ELF-1 (cell line): ENCODE results near the gene PTPRJ.
"Not testable (repeated sequence)": the region's sequence is repeated elsewhere in the genome, so short reads cannot be mapped to it uniquely, and the experiment has no call there.

ENCODE experiments used
- DNase-seq: peaks from one replicate; pipeline ENCODE4 v3.0.0-alpha.2; 2016; ENCODE audit warnings: low read depth, low spot score

Gene PTPRJ

GRCh38 chr11:48111891-48112290 lies 131.5 kb downstream of the PTPRJ start:
- DNase-seq, result no peak

GRCh38 chr11:48114740-48115139 lies 134.4 kb downstream of the PTPRJ start:
- no peak for DNase-seq

DNA sequence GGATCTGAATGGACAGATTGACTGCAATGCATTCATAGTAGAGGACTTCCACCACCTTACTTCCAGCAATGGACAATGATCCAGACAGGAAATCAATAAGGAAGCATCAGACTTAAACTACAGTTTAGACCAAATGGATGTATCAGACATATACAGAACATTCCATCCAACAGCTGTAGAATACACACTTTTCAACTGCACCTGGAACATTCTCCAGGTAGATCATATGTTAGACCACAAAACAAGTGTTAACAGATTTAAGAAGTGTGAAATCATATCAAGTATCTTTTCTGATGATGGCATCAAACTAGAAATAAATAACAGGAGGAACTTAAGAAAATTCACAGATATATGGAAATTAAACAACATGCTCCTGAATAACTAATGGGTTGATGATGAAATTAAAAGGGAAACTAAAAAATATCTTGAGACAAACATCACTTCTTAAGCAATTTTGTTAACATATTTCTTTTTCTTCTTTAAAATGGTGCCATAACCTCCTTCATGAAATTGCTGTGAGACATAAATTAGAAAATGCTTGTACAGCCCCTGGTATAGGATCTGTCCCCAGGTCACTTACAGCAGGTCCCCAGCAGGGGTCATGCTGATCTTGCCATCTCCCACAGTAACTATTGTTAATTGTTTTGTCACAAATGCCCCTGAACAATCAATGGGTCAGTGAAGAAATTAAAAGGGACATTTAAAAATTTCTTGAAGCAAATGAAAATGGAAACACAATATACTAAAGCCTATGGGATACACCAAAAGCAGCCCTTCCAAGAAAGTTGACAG lies 136.3 kb downstream of the PTPRJ start:
- DNase-seq, result no peak

DNA sequence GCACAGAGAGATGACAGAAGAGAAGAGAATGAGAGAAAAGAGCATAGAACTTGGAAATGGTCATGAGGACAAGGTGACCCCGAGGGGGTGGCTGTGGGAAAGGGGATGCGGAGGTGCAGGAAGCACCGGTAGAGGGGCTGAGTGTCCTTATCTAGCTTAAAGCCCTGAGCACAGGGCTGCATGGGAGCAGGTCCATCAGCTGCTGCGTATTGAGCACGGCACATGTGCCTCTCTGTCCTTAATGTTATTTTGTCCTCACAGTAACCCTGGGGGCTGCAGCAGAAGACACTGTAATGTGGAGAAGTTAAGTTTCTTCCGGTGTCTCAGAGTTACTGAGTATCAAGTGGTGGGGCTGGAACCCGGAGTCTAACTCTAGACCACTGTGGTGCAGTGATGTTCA lies 141.9 kb downstream of the PTPRJ start:
- DNase-seq, result no peak

DNA sequence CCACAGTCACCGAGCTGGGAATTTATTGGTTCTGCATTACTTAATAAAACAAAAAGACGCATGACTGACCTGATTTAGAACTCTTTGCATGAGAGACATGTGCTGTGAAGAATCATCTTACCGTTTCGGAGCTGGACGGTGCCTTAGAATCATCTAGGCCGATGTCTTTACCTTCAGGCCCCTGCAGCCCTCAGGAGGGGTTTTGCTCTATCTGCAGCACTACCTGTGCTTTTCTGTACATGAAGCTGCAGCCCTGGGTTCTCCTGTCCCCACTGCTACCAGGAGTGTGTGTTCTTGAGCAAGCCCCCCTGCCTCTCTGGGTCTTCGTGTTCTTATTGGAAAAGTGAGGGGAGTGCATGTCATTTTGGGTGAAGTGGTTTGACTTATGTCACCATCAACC lies 142.3 kb downstream of the PTPRJ start:
- DNase-seq, result no peak

GRCh38 chr11:48123254-48123875 lies 143.0 kb downstream of the PTPRJ start:
- no peak for DNase-seq

DNA sequence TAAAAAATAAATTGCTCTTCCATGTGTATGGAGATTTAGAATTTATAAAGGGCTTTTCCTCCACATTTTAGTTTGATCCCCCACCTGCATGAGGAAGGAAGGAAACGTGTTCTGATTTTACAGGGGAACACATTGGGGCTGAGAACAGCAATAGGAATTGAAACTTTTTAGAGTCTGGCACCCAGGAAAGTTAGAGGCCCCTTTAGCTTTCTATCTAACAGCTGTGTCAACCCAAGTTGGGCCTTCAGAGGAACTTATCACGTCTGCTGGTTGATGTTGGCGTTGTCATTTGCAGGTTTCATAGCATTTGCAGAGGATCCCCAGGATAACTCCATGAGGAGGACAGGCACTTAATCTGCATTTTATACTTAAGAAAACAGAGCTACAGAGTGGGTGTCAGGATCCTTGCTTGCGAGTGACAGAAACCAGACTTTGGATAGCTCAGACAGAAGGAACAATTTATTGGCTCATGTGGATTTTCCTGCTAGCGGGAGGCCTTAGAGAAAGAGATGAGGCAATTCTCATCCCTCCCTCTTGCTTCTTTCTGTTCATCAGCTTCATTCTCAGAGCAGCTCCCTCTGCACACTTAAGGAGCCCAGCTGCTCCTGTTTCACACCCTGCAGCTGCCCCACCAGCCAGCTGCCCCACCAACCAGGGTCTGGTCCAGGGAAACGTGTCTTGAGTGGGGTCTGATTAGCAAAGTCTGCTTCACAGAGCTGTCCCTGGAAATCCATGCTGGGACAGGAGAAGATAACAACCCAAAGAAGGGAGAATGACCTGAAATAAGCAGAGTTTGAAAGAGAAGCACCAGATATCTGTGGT lies 143.8 kb downstream of the PTPRJ start:
- DNase-seq, result no peak

- no peak for DNase-seq
Observed at GRCh38 chr11:48124880-48125279, 144.5 kb downstream of the PTPRJ start.

GRCh38 chr11:48125866-48126265 lies 145.5 kb downstream of the PTPRJ start:
- no peak for DNase-seq

- no peak for DNase-seq
Observed at GRCh38 chr11:48127521-48128183, 147.3 kb downstream of the PTPRJ start.

DNA sequence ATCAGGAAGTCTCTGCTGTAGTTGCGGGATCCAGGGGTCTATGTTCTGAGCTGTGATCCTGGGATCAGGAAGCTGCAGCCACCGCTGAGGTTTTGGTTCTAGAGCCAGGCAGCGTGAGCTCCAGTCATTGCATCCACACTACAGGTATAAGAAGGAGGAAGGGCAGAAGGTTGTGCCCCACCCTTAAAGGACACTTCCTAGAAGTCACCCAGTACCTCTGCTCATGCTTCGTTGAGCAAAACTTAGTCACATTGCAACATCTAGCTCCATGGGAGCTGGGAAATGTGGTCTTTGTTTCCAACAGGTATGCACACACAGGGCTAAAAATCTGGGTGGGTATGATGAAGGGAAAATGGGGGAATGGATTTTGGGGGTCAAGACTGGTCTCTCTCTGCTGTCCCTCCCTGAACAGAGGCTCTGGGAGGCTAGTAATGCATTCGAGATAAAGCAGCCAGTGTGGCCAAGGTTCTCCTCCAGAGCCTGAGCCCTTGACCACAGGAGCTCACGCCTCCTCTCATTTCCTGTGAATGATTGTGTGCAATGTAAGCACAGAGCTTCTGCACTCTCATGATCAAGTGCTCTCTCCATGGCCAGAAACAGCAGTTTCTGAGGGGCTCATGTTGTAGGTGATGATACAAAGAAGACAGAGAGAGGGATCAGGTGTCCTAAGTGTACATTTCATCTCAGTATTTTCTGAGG lies 149.5 kb downstream of the PTPRJ start:
- DNase-seq, result no peak

DNA sequence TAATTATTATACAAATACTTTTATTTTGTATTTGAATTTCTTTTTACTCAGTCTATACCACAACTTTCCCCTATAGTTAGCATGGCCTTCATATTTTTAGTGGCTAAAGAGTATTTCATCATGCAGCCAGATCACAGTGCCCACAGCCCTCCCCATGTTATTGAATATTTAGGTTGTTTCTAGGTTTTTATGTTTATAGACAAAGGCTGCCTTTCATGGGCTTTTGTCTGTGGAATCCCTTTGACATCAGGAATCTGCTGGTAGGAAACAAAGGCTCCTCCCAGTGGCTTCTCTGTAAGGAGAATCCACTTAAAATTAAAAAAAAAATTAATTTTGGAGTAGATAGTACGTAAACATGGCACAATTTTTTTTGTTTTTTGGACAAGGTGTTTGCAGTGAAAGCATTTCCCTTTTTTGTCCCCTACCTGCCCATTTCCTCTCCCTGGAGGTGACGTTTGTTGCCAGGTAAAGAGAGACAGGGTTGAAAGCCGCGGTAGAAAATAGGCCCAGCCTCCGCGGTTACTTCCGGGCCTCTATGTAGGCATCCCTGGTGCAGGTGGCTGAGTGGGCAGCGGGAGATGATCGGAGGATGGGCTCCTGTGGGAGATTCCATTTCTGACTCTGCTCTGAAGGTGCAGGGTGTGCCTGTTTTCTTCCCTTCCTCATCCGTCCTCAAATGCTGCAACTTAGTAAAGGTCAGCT lies 154.0 kb downstream of the PTPRJ start:
- no peak for DNase-seq

DNA sequence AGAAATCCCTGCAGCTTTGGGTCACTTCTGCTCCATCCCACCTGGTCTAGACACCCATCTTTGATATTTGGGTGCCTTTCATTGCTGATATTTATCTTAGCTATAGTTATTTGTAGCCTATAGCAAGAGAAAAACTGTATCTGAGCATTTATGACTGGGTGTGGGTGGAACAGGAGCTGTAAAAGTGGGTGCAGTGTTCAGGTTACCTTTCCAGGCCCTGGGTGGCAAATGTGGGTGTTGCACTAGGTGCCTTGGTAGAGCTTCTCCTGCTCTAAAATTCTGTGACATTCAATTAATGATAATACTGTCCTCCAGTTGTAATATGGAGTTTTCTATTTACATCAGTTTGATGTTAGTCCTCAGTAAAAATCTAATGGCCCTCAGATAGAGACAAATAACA lies 157.9 kb downstream of the PTPRJ start:
- DNase-seq, result no peak

- DNase-seq, result not testable (repeated sequence)
Observed at GRCh38 chr11:48139896-48140295, 159.5 kb downstream of the PTPRJ start.

GRCh38 chr11:48141475-48142122 lies 161.2 kb downstream of the PTPRJ start:
- DNase-seq, result no peak

GRCh38 chr11:48142889-48143288 lies 162.5 kb downstream of the PTPRJ start:
- DNase-seq, result no peak

DNA sequence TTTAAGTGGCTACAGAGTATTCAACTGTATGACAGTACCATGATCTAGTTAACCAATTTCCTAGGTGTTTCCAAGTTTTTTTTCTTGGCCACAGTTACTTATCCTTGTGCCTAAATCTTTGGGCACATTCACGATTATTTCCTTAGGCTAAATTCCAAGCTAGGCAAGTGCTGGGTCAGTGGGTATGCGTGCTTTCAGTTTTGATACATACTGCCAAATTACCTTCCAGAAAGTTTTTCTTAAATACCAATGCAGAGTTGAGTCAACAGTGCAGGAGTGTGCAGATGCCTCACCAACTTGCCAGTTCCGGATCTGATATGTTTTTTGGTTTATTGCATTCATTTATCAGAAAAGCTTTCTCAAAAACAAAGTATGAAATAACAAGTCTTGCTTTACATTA lies 168.4 kb downstream of the PTPRJ start:
- no peak for DNase-seq

DNA sequence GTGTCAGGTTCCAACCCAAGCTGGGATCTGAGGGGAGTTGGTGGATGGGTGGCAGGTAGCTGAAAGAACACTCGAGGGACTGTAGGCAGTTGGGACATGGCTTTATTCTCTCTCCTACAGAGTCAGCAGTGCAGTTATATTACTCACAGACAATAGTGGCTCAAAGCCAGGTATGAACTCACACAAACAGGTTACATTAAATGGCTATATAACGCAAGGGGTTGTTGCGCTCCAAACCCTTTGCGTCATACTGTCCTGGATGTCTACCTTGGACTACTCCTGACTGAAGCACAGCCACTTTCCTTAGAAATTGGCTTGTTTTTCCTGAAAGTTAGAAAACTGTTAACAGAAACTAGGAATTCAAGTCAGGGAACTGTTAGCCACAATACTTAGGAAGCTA lies 169.9 kb downstream of the PTPRJ start:
- DNase-seq, result no peak

GRCh38 chr11:48154151-48154550 lies 173.8 kb downstream of the PTPRJ start:
- DNase-seq, result no peak
